H7 (cell line): ENCODE data around the gene LTO1. TPM values are rescaled to one million over a fixed set of nuclear protein-coding genes. Genes with fewer than 3 reads are reported as not detected.

Experiments
- DNase-seq: peaks from one replicate; pipeline ENCODE4 v3.0.0; 2012
- H3K27me3 ChIP-seq: 2 replicates; pipeline ENCODE4 v1.6.0; 2011; ENCODE audit warnings: mild to moderate bottlenecking, low read length; ENCODE audit not compliant: control insufficient read depth, insufficient read depth
- H3K36me3 ChIP-seq: replicated peaks from 2 replicates; pipeline ENCODE4 v1.5.1; 2011; ENCODE audit warnings: low read length; ENCODE audit not compliant: control insufficient read depth, insufficient read depth
- H3K4me3 ChIP-seq: 2 replicates; pipeline ENCODE4 v1.5.1; 2011; ENCODE audit warnings: low read depth, mild to moderate bottlenecking, control low read depth, low read length, moderate library complexity; ENCODE audit not compliant: insufficient read depth
- total RNA-seq: library from RNA; depleted of rRNA; stranded (reverse); fragments of >200 nt; shearing (Covaris generic); gene quantifications from 2 replicates; pipeline ENCODE4 v1.2.3, GENCODE V29; 2014; rRNA removed

Gene LTO1
- 12.3 and 13.9 TPM in 2 replicates for total RNA-seq

GRCh38 chr11:69674886-69675714, at the start of gene LTO1:
Gene LTO1 (minus strand): TSS chr11:69675353. CDS start chr11:69675239, 114 bp downstream.
- DNase-seq: peak; percentile 99
- Histone ChIP-seq H3K4me3 (peak within 1 kb of the TSS; percentile 97), H3K27me3 (no peaks in the 10 kb centered on the region), H3K36me3 (peaks cover 4% of the 10 kb centered on the region)

DNA sequence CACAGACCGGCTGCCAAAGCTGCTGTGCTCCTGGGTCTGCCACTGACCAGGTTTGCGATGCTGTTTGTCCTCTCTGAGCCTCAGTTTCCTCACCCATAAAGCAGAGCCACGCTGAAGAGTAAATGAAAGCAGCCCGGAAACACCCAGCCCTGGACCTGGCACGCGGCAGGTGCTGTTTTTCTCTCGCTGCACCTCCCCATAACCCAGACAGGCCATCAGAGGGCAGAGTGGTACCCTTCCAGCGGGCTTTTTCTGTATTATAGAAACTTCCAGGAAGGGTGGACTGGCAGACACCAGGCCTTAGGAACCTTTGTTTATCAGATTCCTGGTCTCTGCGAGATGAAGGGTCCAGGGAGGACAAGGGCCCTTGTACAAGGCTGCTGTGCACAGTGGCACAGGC, 46.6 kb upstream of the LTO1 start:
- Histone ChIP-seq H3K36me3 (no peaks in the 10 kb centered on the region), H3K27me3 (peaks cover 4% of the 10 kb centered on the region), H3K4me3 (no peak overlapping the region)
- DNase-seq: peak; percentile 78

GRCh38 chr11:69721106-69721505, 46.0 kb upstream of the LTO1 start:
- no peaks in the 10 kb centered on the region for H3K36me3 ChIP-seq
- DNase-seq: no peak

GRCh38 chr11:69718912-69719311, 43.8 kb upstream of the LTO1 start:
- no peak for DNase-seq
- H3K27me3 ChIP-seq: peaks cover 4% of the 10 kb centered on the region
- no peaks in the 10 kb centered on the region for H3K36me3 ChIP-seq
- H3K4me3 ChIP-seq: no peak overlapping the region

More at GRCh38 chr11:69721106-69721505, 46.0 kb upstream of the LTO1 start:
- Histone ChIP-seq H3K27me3 (peaks cover 4% of the 10 kb centered on the region), H3K4me3 (no peak overlapping the region)

- H3K27me3 ChIP-seq: peaks cover 4% of the 10 kb centered on the region
- H3K4me3 ChIP-seq: no peak overlapping the region
- H3K36me3 ChIP-seq: no peaks in the 10 kb centered on the region
- DNase-seq: peak; percentile 96
Measured at GRCh38 chr11:69718147-69718546, 43.0 kb upstream of the LTO1 start.

- no peaks in the 10 kb centered on the region for H3K36me3 ChIP-seq
- no peak for DNase-seq
- no peak overlapping the region for H3K4me3 ChIP-seq
- peaks cover 4% of the 10 kb centered on the region for H3K27me3 ChIP-seq
Measured at GRCh38 chr11:69716891-69717747, 42.0 kb upstream of the LTO1 start.

GRCh38 chr11:69716099-69716498, 40.9 kb upstream of the LTO1 start:
- H3K4me3 ChIP-seq: no peak overlapping the region
- H3K36me3 ChIP-seq: no peaks in the 10 kb centered on the region
- peaks cover 2% of the 10 kb centered on the region for H3K27me3 ChIP-seq
- no peak for DNase-seq

GRCh38 chr11:69715446-69715845, 40.3 kb upstream of the LTO1 start:
- no peaks in the 10 kb centered on the region for H3K36me3 ChIP-seq
- no peak for DNase-seq
- no peak overlapping the region for H3K4me3 ChIP-seq

GRCh38 chr11:69711822-69712801, 37.0 kb upstream of the LTO1 start:
- Histone ChIP-seq H3K4me3 (no peak overlapping the region), H3K27me3 (peaks cover under 1% of the 10 kb centered on the region), H3K36me3 (no peaks in the 10 kb centered on the region)
- peak; percentile 69 for DNase-seq

More at GRCh38 chr11:69715446-69715845, 40.3 kb upstream of the LTO1 start:
- H3K27me3 ChIP-seq: peaks cover 2% of the 10 kb centered on the region

DNA sequence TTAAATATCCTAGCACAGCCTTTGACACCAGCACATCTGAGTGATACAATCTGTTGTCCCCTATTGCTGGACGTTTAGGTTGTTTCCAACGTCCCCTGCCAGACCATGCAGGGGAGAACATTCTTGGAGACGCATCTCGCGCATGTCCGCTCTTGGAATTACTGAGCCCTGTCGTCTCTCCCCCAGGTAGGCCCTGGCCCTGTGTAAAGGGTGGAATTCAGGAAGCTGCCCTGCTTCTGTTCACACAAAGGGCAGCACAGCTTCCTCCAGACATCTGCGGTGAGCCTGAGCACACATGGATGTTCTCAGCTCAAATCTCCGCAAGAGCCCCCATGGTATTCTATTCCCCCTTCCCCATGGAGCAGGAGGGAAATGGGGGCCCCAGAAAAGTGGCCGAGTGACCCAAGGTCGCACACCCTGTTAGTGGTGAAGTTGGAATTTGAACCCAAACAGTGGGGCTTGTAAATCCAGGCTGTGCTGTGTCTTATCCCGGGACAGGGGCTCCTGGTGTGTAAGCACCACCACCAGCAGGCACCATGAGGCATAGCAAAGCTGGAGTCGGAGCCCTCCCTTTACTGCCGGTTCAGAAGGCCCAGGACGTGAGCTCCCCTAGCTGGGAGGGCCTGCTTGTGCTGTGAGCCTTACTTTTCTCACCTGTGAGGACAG, 33.7 kb upstream of the LTO1 start:
- Histone ChIP-seq H3K36me3 (no peaks in the 10 kb centered on the region), H3K4me3 (no peak overlapping the region), H3K27me3 (peaks cover 10% of the 10 kb centered on the region)
- peak; percentile 72 for DNase-seq

DNA sequence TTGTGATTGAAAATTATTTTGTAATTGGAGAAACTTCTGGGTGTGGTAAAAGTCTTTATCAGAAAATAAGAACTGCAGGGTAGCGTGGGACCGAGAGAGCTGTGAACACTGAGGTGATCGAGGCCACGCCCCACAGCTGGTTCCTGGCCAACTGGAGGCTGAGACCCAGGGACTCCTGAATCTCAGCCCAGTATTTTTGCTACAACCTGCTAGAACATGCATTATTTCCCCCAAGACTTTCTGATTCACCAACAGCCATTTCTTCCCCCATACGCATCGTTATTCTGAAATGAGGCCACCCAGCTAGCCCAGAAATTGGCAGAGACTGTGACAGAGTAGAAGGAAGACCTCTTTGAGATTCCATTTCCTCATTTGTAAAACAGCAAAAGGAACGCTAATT, 32.0 kb upstream of the LTO1 start:
- H3K27me3 ChIP-seq: peaks cover 20% of the 10 kb centered on the region
- no peak overlapping the region for H3K4me3 ChIP-seq
- H3K36me3 ChIP-seq: no peaks in the 10 kb centered on the region
- DNase-seq: peak; percentile 75

DNA sequence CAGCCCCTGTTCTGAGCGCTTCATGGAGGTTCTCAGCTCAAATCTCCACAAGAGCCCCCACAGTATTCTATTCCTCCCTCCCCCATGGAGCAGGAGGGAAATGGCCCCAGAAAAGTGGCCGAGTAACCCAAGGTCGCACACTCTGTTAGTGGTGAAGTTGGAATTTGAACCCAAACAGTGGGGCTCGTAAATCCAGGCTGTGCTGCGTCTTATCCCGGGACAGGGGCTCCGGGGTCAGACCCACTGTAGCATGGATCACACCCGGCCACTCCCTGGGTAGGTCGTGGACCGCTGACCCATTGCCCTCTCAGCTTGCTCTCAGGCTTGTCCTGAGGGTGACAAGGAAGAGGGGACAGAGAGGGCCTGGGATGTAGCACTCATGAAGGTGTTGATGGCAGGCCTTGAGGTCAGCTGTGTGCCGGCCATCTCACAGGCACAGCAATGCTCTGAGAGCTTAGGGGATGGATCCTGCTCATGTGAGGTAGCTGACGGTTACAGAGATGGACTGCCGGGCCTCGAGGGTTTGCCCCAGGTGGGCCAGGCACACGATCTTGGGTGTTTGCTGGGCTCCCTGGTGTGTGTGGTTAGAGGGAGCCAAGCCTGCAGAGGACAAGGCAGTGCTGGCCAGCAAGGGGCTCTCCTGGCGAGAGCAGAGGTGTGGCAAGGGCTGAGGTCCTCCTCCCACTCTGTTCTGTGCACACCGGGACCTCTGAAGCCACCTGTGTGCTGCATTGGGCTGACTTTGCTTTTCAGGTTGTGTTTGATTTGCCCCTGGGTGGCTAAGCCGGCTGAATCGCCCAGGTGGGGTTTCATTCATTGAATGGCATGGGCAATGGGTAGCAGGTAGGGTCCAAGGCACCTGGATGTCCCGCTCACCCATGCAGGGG, 31.0 kb upstream of the LTO1 start:
- Histone ChIP-seq H3K4me3 (no peak overlapping the region), H3K36me3 (no peaks in the 10 kb centered on the region), H3K27me3 (peaks cover 20% of the 10 kb centered on the region)
- DNase-seq: peak; percentile 51

DNA sequence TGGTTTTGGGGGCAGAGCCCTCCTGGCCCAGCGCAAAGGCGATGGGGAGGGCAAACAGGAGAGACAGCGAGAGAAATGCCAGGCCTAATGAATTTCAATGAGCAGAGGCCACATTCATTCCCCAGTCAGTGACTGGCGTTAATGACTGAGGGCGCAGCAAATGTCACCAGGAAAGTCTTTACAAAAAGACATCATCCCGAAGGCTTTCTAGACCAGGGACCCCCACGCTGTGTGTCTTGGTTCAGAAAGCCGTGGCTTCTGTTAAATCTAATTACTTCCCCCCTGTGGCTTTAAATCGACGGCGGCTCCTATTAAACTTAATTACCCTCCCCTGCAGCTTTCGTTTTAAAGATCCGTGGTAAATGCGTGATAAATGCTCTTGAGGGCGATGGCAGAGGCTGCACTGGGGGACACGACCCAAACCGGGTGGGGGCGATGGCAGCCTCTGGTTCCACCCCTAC, 30.2 kb upstream of the LTO1 start:
- peak overlapping the region; percentile 38; the same call in 1 of the 2 replicates for H3K4me3 ChIP-seq
- peak; percentile 63 for DNase-seq
- H3K36me3 ChIP-seq: no peaks in the 10 kb centered on the region
- H3K27me3 ChIP-seq: peaks cover 20% of the 10 kb centered on the region
